Heart left ventricle (tissue), 16 donors: ENCODE data around the gene TRIP12. TPM values are rescaled to one million over a fixed set of nuclear protein-coding genes. Genes with fewer than 3 reads are reported as not detected.

Experiments used
- ATAC-seq, 4 donors: fragments of 200-7000 bp; cut with Tn5 transposase; one replicate each; pipeline ENCODE4 v1.9.1; 2020 to 2022; ENCODE audit warnings: moderate library complexity in 4 of 4, mild to moderate bottlenecking in 3 of 4, moderate number of reproducible peaks in 1 of 4
- DNase-seq, 5 donors: peaks; one replicate each; pipeline ENCODE4 v3.0.0-alpha.2; 2020
- H3K27ac ChIP-seq, 12 donors: fragments of 200-600 bp; sonication (generic) in 4 of 12; one replicate each; pipeline versions ENCODE4 v1.5.0 to v1.8.0; 2016 to 2022; ENCODE audit warnings: mild to moderate bottlenecking in 2 of 12
- H3K27me3 ChIP-seq, 9 donors: fragments of 200-600 bp; sonication (generic) in 2 of 9; one replicate each; pipeline versions ENCODE4 v1.5.1 to v1.8.0; 2016 to 2022; ENCODE audit warnings: mild to moderate bottlenecking in 3 of 9
- H3K36me3 ChIP-seq, 9 donors: fragments of 200-600 bp; sonication (generic) in 2 of 9; one replicate each; pipeline versions ENCODE4 v1.5.0 to v1.8.0; 2018 to 2022; ENCODE audit warnings: mild to moderate bottlenecking in 2 of 9
- H3K4me1 ChIP-seq, 12 donors: fragments of 200-600 bp; sonication (generic) in 4 of 12; one replicate each; pipeline versions ENCODE4 v1.5.0 to v1.8.0; 2016 to 2022; ENCODE audit warnings: mild to moderate bottlenecking in 3 of 12
- H3K4me3 ChIP-seq, 12 donors: fragments of 200-600 bp; sonication (generic) in 4 of 12; one replicate each; pipeline versions ENCODE4 v1.5.0 to v1.8.0; 2017 to 2022; ENCODE audit warnings: mild to moderate bottlenecking in 9 of 12, moderate library complexity in 4 of 12
- H3K9me3 ChIP-seq, 12 donors: fragments of 200-600 bp; sonication (generic) in 4 of 12; one replicate each; pipeline versions ENCODE4 v1.5.0 to v1.8.0; 2016 to 2022; ENCODE audit warnings: mild to moderate bottlenecking in 1 of 12
- CTCF ChIP-seq, 12 donors: fragments of 200-600 bp; sonication (generic) in 4 of 12; IDR thresholded peaks; one replicate each; pipeline versions ENCODE4 v1.5.0 to v1.8.0; 2018 to 2022; ENCODE audit warnings: antibody characterized with exemption in 12 of 12, mild to moderate bottlenecking in 5 of 12
- POLR2A ChIP-seq, 2 donors: fragments of 450-650 bp; IDR thresholded peaks; one replicate each; pipeline ENCODE4 v1.6.1; 2017; ENCODE audit warnings: antibody characterized with exemption in 2 of 2, mild to moderate bottlenecking in 2 of 2, moderate library complexity in 2 of 2
- WGBS, 4 donors: extraction: QIAGEN DNeasy Blood & Tissue Kit in 2 of 4; methylation state at CpG; one replicate each; pipeline versions ENCODE4 v1.1.5 to v1.1.7; 2013 to 2018; 5-methylcytosine and 5-hydroxymethylcytosine counted together
- intact Hi-C, 10 donors: fragments of 100-400 bp; cut with DNase I; formaldehyde crosslinking; loops; one replicate each; pipeline versions ENCODE4 v1.11.1 to v1.14.2; 2022
- polyA plus RNA-seq, 2 donors: library from polyadenylated mRNA; stranded (reverse); fragments of 200-250 nt; gene quantifications; one replicate each; pipeline ENCODE4 v1.2.3, GENCODE V29; 2013
- total RNA-seq, 9 donors: library from RNA; depleted of rRNA in 2 of 9; stranded (reverse); fragments of >200 nt in 2 of 9; fragmentation: NEBNext Ultra II Directional in 3 of 9; extraction: Animal tissue kit (Norgen Biotek cat#: 25700) in 3 of 9; gene quantifications; one replicate each; pipeline versions ENCODE4 v1.1.0 to v1.2.4, GENCODE V29; 2016 to 2023
- donor health status: ischemic (EF 13 %, LVEDD 7.1; RV severe dilation, severe dysfunction).
- donor health status: healthy with polysubstance abuse.
- donor health status: DM: no; HTN: yes; CAD: no.
- donor health status: DM: no; HTN: no; CAD: no.
- donor health status: ischemic (EF 25% LVEDD 6.9; RV normal size, moderate dysfunction).
- donor health status: ischemic (EF 25% LVEDD 5.7; RV mildly dilated, moderate dysfunction).
- donor health status: healthy.
- donor health status: DM: yes; HTN: yes; CAD: no.
- donor health status: ischemic (EF 35%, LVEDD 5.7; RV mildly dilated, moderate dysfunction).
- donor health status: nonischemic (EF 11% LVEDD 7.7; RV severe dilation, severe dysfunction).
- donor health status: DM: yes; HTN: yes; CAD: no.
- donor health status: PGD.
- donor health status: ischemic (EF 29% LVEDD 5.4; RV normal size, mild dysfunction).
- donor health status: nonischemic (EF 23%, LVEDD 6.1; RV moderate dilation, normal function).

TRIP12 gene
- total and polyA plus RNA-seq, 11 donors, result 16.1 to 245 (median 193) TPM

GRCh38 chr2:229805559-229805958 lies 116.2 kb downstream of the TRIP12 start:
- intact Hi-C loops, result loop anchor here in 1 of 10 donors (10.0 kb wide), 1 partner anchor 109 kb away; no protein-coding TSS in a partner anchor
- WGBS, 4 donors, result 90 to 92% (median 91%) methylated on average over 6 of the region's 6 CpGs
- Histone ChIP-seq H3K4me1 (peaks cover 0 to 11% (median 5%) of the 10 kb centered on the region in 12 donors), H3K27ac (no peak overlapping the region), H3K27me3 (no peaks in the 10 kb centered on the region), H3K4me3 (no peak overlapping the region), H3K36me3 (peaks cover 0 to 100% (median 93%) of the 10 kb centered on the region in 9 donors), H3K9me3 (no peaks in the 10 kb centered on the region)
- ATAC-seq (no peak), DNase-seq (no peak)
- TF ChIP-seq POLR2A (IDR thresholded peaks at IDR 0.05) (no peak), CTCF (IDR thresholded peaks at IDR 0.05) (no peak)

GRCh38 chr2:229802785-229803184 lies 119.0 kb downstream of the TRIP12 start:
- TF ChIP-seq CTCF (IDR thresholded peaks at IDR 0.05), result no peak
- no peak for TF ChIP-seq POLR2A (IDR thresholded peaks at IDR 0.05)
- DNase-seq (no peak), ATAC-seq (no peak)
- peaks cover 0 to 28% (median 12%) of the 10 kb centered on the region in 12 donors for H3K4me1 ChIP-seq
- no peaks in the 10 kb centered on the region for H3K27me3 ChIP-seq
- H3K27ac ChIP-seq, result no peak overlapping the region
- H3K4me3 ChIP-seq, result no peak overlapping the region
- H3K36me3 ChIP-seq, result peaks cover 0 to 98% (median 92%) of the 10 kb centered on the region in 9 donors
- WGBS, 4 donors, result 70 to 72% (median 71%) methylated on average over 5 of the region's 5 CpGs
- intact Hi-C loops, result loop anchor here in 9 of 10 donors (1.0 to 10.0 kb wide), 5 partner anchors 112 to 810 kb away; partner anchors contain the start of genes FBXO36 (in 6 of the 9) and TRIP12 (in 6 of the 9)
- no peaks in the 10 kb centered on the region for H3K9me3 ChIP-seq

GRCh38 chr2:229800997-229801754 lies 120.6 kb downstream of the TRIP12 start:
- Histone ChIP-seq H3K9me3 (no peaks in the 10 kb centered on the region), H3K36me3 (peaks cover 2 to 98% (median 92%) of the 10 kb centered on the region in 9 donors), H3K27me3 (no peaks in the 10 kb centered on the region), H3K4me1 (peaks cover 0 to 31% (median 12%) of the 10 kb centered on the region in 12 donors), H3K27ac (peak overlapping the region in 1 of 12 donors; percentile 7), H3K4me3 (no peak overlapping the region)
- peak in 4 of 5 donors; percentile 30 to 58 (median 40) for DNase-seq
- intact Hi-C loops, result loop anchor here in 9 of 10 donors (2.0 to 10.0 kb wide), 5 partner anchors 114 to 811 kb away; partner anchors contain the start of genes FBXO36 (in 5 of the 9) and TRIP12 (in 5 of the 9)
- TF ChIP-seq POLR2A (IDR thresholded peaks at IDR 0.05) (no peak), CTCF (IDR thresholded peaks at IDR 0.05) (peak; percentile 59 to 83 (median 75))
- peak in 3 of 4 donors; percentile 41 to 61 (median 56) for ATAC-seq

DNA sequence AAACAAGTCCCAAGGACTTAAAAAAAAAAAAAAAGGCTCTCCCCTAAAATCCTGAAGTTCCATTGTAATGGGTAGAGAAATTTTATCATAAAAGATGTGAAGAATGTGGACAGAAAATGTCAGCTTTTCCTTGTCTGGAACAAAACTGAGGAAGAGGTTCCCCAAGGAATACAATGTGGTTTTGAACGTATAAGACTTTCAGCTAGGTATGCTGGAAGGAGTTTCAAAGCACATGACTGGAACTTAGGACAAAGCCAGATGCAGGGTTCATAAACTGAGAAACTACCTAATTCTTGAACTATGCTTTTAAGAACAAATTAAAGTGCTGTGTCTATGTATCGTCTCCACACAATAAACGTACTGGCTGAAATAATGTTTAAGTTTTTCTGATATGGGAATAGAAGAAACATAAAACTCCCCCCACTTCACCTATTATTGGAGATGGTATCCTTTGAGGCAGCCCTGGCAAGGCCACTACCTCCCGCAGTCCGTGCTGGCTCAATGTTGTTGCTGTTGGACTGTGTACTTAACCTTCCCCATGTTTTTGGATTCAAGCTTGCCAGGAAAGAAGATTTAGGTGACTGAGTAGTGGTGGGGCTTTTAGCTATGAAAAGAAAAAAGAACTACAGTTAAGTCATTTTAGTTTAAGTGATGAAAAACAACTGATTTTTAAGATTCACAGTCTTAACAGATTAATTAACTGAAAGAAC lies 123.2 kb downstream of the TRIP12 start:
- Histone ChIP-seq H3K27me3 (no peaks in the 10 kb centered on the region), H3K27ac (peak overlapping the region in 9 of 12 donors; percentile 0 to 66 (median 25)), H3K36me3 (peaks cover 2 to 98% (median 92%) of the 10 kb centered on the region in 9 donors), H3K9me3 (no peaks in the 10 kb centered on the region), H3K4me1 (peaks cover 0 to 31% (median 12%) of the 10 kb centered on the region in 12 donors), H3K4me3 (no peak overlapping the region)
- intact Hi-C loops, result no loop called here
- no peak for TF ChIP-seq POLR2A (IDR thresholded peaks at IDR 0.05)
- DNase-seq, result no peak
- ATAC-seq, result peak; percentile 49 to 83 (median 78)
- 32 to 55% (median 44%) methylated on average over 5 of the region's 5 CpGs for WGBS, 4 donors
